Measurements from ENCODE around the gene MTUS2. TPM values are rescaled to one million over a fixed set of nuclear protein-coding genes. Genes with fewer than 3 reads are reported as not detected.
"Not testable (repeated sequence)": the region's sequence is repeated elsewhere in the genome, so short reads cannot be mapped to it uniquely, and the experiment has no call there.

Gene MTUS2
- total RNA-seq, 1 donor = not detected

DNA sequence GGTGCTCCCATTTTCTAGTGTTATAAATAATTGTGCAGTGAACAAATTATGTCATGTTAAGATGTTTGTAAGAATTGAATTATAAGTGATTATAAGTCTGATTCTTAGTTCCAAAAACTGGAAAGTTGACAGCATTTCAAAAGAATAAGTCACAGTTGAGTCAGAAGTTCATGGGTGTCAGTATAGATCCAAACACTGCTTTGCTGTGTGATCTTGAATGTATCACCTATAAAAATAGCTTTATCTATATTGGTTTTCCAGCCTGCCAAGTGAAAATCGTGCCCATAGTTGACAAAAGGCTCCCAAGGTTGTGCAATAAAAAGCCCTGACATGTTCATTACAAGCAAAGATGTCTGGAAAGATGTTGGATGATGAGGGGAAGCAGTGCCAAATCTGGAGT is 336.0 kb downstream of the MTUS2 start:
- DNase-seq (ENCODE audit: low read depth in 2 of 3, low spot score in 2 of 3) = no peak

DNA sequence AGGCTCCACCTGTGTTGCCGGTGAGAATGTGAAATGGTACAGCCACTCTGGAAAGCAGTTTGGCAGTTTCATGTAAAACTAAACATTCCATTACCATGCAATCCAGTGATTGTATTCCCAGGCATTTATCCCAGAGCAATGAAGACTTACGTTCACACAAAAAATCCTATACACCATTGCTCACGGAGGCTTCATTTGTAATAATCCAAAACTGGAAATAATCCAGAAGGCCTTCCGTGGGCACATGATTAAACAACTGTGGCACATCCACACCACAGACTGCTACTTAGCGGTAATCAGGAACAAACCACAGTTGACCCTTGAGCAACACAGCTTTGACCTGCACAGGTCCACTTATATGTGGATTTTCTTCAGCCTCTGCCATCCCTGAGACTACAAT is 339.7 kb downstream of the MTUS2 start:
- no peak for DNase-seq (ENCODE audit: low read depth in 2 of 3, low spot score in 2 of 3)

DNA sequence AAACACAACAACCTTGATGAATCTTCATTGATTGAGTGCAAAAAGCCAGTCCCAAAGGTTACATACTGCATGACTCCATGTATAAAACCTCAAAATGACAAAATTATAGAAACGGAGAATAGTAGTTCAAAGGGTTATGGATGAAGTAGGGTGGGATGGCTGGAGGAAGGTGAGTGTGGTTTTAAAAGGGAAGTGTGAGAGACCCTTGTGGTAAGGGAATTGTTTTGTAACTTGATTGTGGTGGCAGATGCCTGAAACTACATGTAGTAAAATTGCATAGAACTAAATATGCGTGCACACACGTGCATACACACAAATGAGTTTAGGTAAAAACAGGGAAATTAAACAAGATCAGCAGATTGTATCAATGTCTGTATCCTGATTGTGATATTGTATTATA is 340.7 kb downstream of the MTUS2 start:
- DNase-seq (ENCODE audit: low read depth in 2 of 3, low spot score in 2 of 3) = no peak

- no peak for DNase-seq (ENCODE audit: low read depth in 2 of 3, low spot score in 2 of 3)
Measured at GRCh38 chr13:29161676-29162075, 341.5 kb downstream of the MTUS2 start.

DNA sequence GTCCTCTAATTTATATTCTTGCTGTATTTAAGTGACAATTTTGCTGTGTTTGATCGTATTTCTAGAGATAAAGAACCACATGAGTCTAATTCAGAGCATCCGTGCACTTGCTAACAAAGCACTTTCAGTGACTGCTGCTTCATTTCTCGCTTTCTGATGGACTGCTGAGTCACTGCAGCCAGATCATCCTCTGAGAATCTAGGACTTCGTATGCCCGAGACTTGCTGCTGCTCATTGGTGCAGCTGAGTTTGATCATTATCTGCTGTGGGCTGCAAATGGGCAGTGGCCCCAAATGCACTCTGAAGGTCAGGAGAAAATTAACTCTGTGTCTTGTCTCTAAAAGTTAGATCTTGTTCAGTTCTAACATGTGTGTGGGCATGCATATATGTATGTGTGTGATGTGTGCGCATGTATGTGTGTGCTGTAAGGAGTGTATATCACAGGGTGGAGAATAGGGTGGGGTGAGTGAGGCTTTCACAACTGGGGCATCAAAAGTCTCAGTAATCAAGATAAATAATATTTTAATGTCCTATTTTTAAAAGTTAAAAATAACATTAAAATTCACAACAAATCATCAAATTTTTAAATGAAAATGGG is 342.6 kb downstream of the MTUS2 start:
- no peak for DNase-seq (ENCODE audit: low read depth in 2 of 3, low spot score in 2 of 3)

DNA sequence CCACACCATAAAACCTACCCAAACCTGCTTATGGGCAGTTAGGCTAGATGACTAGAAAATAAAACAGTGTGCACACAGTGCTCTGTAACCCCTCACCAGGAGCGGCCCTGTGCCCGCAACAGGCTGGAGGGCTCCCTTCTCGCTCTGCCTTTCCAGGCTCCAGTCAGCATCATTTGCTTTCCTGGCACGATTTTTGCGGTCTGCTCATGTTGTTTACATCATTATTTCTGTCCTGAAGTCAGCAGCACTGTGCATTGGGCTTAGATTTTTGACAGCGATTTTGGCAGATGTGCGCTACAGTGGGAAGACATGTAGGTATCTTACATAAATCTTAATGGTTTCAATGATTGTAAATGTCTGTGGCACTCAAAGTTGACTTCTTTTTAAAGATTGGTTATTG is 344.0 kb downstream of the MTUS2 start:
- DNase-seq (ENCODE audit: low read depth in 2 of 3, low spot score in 2 of 3) = no peak

- no peak for DNase-seq (ENCODE audit: low read depth in 2 of 3, low spot score in 2 of 3)
Measured at GRCh38 chr13:29165216-29165615, 345.1 kb downstream of the MTUS2 start.

GRCh38 chr13:29165840-29166239 is 345.7 kb downstream of the MTUS2 start:
- no peak for DNase-seq (ENCODE audit: low read depth in 2 of 3, low spot score in 2 of 3)

GRCh38 chr13:29170436-29171082 is 350.4 kb downstream of the MTUS2 start:
- DNase-seq (ENCODE audit: low read depth in 2 of 3, low spot score in 2 of 3) = no peak

GRCh38 chr13:29171244-29171643 is 351.1 kb downstream of the MTUS2 start:
- no peak for DNase-seq (ENCODE audit: low read depth in 2 of 3, low spot score in 2 of 3)

- no peak for DNase-seq (ENCODE audit: low read depth in 2 of 3, low spot score in 2 of 3)
Measured at GRCh38 chr13:29174093-29174492, 354.0 kb downstream of the MTUS2 start.

GRCh38 chr13:29175250-29175873 is 355.2 kb downstream of the MTUS2 start:
- DNase-seq (ENCODE audit: low read depth in 2 of 3, low spot score in 2 of 3) = no peak

DNA sequence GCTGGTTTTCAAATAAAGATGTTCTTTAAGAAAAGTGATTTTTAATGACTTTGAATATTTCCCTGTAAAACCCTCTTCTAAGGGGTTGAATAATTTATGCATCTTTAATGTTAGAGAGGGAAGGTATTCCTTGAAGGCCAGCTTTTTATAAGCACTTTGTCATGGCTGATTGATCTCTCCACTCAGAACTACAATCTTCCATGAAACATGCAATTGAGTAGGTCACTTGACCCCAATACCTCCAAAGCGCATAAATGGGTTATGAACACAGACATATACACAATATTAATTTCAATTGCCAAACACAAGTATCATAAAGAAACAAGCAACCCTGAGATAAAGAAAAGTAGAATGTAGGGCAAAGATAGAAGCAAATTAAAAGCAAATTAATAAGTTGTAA is 359.9 kb downstream of the MTUS2 start:
- no peak for DNase-seq (ENCODE audit: low read depth in 2 of 3, low spot score in 2 of 3)

DNA sequence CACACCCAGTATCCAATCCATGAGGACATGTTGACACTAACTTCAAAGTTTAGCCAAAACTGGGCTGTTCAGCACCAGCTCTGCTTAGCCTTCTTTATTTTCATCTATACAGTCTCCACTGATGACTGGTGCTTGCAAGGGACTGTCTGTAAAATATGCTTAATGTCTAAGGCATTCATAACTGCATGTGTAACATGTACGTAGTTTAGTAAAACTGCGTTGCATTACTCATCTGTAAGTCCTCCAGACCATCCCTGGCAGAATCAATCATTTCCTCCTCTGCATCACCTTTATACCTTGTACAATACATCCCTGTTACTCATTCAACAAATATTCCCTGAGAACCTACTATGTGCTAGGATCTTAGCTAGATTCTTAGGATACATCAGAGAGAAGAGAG is 362.1 kb downstream of the MTUS2 start:
- no peak for DNase-seq (ENCODE audit: low read depth in 2 of 3, low spot score in 2 of 3)

GRCh38 chr13:29185926-29186325 is 365.8 kb downstream of the MTUS2 start:
- DNase-seq (ENCODE audit: low read depth in 2 of 3, low spot score in 2 of 3) = no peak

DNA sequence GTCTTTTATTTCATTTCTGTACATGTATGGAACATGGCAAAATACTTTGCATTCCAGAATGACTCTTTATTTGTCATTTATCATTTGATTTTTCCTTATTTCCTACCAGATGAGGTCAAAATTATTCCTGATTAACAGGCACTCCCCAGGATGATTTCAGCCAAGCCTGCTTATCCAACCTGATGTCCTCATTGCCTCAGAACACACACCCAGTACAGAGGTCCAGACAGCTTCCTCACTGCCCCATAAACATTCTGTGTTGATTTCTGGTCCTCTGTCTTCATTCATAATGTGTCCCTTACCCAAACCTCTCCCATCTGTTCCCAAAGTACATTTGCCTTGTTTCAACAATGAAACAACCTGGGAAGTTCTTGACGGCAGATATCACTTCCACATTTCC is 367.4 kb downstream of the MTUS2 start:
- DNase-seq (ENCODE audit: low read depth in 2 of 3, low spot score in 2 of 3) = no peak

DNA sequence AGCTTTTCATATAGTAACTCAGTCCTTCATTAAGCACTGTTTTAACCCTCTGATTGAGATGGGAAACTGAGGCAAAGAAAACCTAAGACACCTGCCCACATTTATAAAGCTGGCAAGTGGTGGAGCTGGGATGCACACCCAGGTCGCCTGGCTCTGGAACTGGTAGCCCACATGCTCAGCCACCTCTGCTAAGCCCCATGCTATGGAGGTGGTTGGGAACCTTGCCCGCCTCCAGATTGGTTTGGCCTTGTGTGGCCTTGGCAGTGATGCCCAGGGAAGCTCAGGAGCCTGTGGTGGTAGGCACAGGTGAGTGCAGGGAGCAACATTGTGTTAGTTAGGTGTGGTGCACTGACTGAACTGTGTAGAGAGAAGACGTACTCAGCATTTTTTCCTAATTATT is 370.2 kb downstream of the MTUS2 start:
- no peak for DNase-seq (ENCODE audit: low read depth in 2 of 3, low spot score in 2 of 3)

- no peak for DNase-seq (ENCODE audit: low read depth in 2 of 3, low spot score in 2 of 3)
Measured at GRCh38 chr13:29193083-29193482, 372.9 kb downstream of the MTUS2 start.

GRCh38 chr13:29195456-29195855 is 375.3 kb downstream of the MTUS2 start:
- DNase-seq (ENCODE audit: low read depth in 2 of 3, low spot score in 2 of 3) = no peak

GRCh38 chr13:29196409-29197074 is 376.4 kb downstream of the MTUS2 start:
- DNase-seq (ENCODE audit: low read depth in 2 of 3, low spot score in 2 of 3) = no peak

GRCh38 chr13:29202753-29203152 is 382.6 kb downstream of the MTUS2 start:
- DNase-seq (ENCODE audit: low read depth in 2 of 3, low spot score in 2 of 3) = not testable (repeated sequence)

- no peak for DNase-seq (ENCODE audit: low read depth in 2 of 3, low spot score in 2 of 3)
Measured at GRCh38 chr13:29204651-29205050, 384.5 kb downstream of the MTUS2 start.

All from hematopoietic multipotent progenitor cell (in vitro differentiated cells).